ENCODE measurements around the gene UNK. TPM values are rescaled to one million over a fixed set of nuclear protein-coding genes. Genes with fewer than 3 reads are reported as not detected.
A peak's percentile ranks its signal among the peaks of the same experiment; 100 is the strongest.

UNK gene
- total and polyA plus RNA-seq, 9 of the 15 experiments (the other 6 are each of a cell fraction or from before 2014, with no cell fraction given), result 12.8 to 38.6 (median 24.8) TPM

DNA sequence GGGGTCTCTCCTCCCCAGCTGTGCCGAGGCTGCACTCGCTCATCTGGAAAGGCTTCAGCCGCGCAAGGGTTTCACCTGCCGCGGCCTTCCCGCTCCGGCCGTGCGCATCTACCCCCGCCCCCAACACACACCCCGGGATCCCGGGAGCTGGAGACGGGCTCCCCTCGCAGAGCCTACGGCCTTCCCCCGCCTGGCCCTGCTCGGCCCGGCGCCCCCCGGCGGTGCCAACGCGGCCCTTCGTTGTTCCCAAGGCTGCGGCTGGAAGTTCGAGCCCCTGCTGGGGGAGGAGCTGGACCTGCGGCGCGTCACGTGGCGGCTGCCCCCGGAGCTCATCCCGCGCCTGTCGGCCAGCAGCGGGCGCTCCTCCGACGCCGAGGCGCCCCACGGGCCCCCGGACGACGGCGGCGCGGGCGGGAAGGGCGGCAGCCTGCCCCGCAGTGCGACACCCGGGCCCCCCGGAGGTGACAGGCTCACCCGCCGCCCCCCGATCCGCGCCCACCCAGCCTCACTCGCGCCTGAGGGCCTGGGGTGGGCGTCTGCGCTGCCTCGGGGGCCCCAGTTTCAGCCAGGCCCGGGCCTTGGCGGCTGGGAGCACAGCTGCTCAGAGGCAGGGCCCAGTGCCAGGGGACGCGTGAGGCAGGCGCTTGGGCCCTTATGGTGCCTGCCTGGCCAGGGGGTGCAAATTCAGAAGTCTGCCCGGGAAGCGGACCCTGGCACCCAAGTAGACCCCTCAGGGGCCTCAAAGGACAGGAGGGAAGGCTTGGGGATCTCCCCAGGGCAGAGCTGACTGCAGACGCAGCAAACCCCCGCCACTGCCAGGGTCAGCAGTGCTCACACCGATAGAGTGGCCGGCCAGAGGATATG, 30.9 kb upstream of the UNK start (continued):
- TF ChIP-seq, protein P1, sequence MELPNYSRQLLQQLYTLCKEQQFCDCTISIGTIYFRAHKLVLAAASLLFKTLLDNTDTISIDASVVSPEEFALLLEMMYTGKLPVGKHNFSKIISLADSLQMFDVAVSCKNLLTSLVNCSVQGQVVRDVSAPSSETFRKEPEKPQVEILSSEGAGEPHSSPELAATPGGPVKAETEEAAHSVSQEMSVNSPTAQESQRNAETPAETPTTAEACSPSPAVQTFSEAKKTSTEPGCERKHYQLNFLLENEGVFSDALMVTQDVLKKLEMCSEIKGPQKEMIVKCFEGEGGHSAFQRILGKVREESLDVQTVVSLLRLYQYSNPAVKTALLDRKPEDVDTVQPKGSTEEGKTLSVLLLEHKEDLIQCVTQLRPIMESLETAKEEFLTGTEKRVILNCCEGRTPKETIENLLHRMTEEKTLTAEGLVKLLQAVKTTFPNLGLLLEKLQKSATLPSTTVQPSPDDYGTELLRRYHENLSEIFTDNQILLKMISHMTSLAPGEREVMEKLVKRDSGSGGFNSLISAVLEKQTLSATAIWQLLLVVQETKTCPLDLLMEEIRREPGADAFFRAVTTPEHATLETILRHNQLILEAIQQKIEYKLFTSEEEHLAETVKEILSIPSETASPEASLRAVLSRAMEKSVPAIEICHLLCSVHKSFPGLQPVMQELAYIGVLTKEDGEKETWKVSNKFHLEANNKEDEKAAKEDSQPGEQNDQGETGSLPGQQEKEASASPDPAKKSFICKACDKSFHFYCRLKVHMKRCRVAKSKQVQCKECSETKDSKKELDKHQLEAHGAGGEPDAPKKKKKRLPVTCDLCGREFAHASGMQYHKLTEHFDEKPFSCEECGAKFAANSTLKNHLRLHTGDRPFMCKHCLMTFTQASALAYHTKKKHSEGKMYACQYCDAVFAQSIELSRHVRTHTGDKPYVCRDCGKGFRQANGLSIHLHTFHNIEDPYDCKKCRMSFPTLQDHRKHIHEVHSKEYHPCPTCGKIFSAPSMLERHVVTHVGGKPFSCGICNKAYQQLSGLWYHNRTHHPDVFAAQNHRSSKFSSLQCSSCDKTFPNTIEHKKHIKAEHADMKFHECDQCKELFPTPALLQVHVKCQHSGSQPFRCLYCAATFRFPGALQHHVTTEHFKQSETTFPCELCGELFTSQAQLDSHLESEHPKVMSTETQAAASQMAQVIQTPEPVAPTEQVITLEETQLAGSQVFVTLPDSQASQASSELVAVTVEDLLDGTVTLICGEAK (IDR thresholded peaks at IDR 0.05), result peak; percentile 30; the same call in 1 of the 2 replicates
- TF ChIP-seq, protein P1 (CRISPR knock-in tag; IDR thresholded peaks at IDR 0.05), result no peak
- TF ChIP-seq ELF2 (CRISPR knock-in tag; IDR thresholded peaks at IDR 0.05), result no peak; the same call in 1 of the 2 replicates
- TF ChIP-seq, protein P2, sequence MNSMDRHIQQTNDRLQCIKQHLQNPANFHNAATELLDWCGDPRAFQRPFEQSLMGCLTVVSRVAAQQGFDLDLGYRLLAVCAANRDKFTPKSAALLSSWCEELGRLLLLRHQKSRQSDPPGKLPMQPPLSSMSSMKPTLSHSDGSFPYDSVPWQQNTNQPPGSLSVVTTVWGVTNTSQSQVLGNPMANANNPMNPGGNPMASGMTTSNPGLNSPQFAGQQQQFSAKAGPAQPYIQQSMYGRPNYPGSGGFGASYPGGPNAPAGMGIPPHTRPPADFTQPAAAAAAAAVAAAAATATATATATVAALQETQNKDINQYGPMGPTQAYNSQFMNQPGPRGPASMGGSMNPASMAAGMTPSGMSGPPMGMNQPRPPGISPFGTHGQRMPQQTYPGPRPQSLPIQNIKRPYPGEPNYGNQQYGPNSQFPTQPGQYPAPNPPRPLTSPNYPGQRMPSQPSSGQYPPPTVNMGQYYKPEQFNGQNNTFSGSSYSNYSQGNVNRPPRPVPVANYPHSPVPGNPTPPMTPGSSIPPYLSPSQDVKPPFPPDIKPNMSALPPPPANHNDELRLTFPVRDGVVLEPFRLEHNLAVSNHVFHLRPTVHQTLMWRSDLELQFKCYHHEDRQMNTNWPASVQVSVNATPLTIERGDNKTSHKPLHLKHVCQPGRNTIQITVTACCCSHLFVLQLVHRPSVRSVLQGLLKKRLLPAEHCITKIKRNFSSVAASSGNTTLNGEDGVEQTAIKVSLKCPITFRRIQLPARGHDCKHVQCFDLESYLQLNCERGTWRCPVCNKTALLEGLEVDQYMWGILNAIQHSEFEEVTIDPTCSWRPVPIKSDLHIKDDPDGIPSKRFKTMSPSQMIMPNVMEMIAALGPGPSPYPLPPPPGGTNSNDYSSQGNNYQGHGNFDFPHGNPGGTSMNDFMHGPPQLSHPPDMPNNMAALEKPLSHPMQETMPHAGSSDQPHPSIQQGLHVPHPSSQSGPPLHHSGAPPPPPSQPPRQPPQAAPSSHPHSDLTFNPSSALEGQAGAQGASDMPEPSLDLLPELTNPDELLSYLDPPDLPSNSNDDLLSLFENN (IDR thresholded peaks at IDR 0.05; ENCODE audit: low read depth in 2 of 2, low read length in 2 of 2), result peak in 1 of 2 experiments; percentile 48; a peak in 1 of 4 replicates
- peak; percentile 82; the same call in 1 of the 2 replicates for TF ChIP-seq NR3C1 (CRISPR knock-in tag; IDR thresholded peaks at IDR 0.05)
- TF ChIP-seq, protein P3, sequence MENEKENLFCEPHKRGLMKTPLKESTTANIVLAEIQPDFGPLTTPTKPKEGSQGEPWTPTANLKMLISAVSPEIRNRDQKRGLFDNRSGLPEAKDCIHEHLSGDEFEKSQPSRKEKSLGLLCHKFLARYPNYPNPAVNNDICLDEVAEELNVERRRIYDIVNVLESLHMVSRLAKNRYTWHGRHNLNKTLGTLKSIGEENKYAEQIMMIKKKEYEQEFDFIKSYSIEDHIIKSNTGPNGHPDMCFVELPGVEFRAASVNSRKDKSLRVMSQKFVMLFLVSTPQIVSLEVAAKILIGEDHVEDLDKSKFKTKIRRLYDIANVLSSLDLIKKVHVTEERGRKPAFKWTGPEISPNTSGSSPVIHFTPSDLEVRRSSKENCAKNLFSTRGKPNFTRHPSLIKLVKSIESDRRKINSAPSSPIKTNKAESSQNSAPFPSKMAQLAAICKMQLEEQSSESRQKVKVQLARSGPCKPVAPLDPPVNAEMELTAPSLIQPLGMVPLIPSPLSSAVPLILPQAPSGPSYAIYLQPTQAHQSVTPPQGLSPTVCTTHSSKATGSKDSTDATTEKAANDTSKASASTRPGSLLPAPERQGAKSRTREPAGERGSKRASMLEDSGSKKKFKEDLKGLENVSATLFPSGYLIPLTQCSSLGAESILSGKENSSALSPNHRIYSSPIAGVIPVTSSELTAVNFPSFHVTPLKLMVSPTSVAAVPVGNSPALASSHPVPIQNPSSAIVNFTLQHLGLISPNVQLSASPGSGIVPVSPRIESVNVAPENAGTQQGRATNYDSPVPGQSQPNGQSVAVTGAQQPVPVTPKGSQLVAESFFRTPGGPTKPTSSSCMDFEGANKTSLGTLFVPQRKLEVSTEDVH (IDR thresholded peaks at IDR 0.05; ENCODE audit: low read depth, partially characterized antibody), result no peak
- TF ChIP-seq, protein P4, sequence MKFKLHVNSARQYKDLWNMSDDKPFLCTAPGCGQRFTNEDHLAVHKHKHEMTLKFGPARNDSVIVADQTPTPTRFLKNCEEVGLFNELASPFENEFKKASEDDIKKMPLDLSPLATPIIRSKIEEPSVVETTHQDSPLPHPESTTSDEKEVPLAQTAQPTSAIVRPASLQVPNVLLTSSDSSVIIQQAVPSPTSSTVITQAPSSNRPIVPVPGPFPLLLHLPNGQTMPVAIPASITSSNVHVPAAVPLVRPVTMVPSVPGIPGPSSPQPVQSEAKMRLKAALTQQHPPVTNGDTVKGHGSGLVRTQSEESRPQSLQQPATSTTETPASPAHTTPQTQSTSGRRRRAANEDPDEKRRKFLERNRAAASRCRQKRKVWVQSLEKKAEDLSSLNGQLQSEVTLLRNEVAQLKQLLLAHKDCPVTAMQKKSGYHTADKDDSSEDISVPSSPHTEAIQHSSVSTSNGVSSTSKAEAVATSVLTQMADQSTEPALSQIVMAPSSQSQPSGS (CRISPR knock-in tag; IDR thresholded peaks at IDR 0.05), result peak; percentile 56; the same call in 1 of the 2 replicates
